GM19193 (cell line): ENCODE data around the gene DDX51.

Experiments
- POLR2A ChIP-seq: IDR thresholded peaks from 4 replicates; pipeline ENCODE4 v1.6.1; 2011; ENCODE audit not compliant: insufficient read depth, insufficient read length; ENCODE audit errors: extremely low read depth

Gene DDX51

DNA sequence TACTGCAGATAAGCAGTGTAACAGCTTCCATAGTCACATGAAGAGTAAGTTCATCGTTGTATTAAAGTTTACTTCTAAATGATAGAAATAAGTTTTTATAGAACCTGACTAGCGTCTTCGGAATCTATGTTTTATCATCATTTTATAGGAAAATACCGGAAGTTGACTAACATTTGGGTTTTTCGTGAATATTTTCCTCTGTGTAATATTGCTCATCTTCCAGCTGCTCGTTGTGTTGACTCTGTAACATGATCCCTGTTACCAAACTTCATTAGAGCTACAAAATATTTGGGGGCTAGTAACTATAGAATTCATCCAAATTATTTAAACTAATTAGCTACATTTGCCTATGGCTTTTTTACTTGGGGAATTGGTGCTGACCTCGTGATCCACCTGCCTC, 37.2 kb downstream of the DDX51 start:
- no peak for TF ChIP-seq POLR2A

DNA sequence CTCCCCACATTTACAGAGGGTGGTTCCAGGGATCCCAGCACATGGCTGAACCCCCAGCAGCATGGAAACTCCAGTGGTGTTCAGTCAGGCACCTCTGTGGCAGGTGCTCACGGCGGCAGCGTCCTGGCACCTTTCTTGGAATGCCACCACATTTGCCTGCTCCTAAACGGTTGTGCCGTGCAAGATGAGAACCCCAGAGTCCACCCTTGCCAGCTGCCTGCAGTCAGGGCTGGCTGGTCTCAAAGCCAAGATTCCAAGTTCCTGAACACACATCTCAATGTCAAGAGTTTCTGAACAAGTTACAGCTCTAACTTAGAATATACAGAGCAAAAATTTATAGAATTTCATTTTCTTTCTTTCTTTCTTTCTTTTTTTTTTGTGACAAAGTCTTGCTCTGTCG, 38.7 kb downstream of the DDX51 start:
- TF ChIP-seq POLR2A, result no peak

GRCh38 chr12:132103542-132104308, 40.4 kb downstream of the DDX51 start:
- TF ChIP-seq POLR2A, result no peak

- TF ChIP-seq POLR2A, result no peak
Observed at GRCh38 chr12:132102297-132102696, 41.8 kb downstream of the DDX51 start.

DNA sequence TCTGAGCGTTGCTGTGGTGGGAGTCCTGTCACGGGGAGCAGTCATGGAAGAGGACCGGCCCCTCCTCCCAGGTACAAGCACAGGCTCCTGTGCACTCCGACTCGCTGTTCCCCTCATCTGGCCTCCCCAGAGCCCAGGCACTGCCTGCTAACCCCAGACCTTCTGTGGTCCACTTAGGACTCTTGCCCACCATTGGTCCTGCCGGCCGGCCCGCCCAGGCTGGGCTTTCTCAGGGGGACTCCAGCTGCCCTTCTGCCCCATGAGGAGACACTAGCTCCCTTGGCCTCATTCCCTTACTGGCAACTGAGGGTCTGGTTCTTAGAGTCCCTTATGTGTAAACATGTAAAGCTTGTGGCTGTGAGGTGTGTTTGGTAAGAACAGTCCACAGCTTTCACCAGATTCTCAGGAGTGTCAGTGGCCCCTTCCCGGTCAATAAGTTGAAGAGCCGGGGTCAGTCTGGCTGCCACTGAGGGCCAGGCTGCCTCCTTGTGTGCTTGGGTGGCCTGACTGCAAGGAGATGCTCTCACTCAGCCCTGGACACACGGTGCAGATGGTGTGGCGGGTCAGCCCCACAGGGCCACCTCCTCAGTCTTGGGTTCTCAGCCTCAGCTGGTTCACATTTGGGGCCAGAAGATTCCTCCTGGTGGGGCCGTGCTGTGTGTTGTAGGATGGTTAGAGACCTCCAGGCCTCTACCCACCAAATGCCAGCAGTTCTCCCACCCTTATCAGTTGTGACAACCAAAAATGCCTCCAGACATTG, 43.6 kb downstream of the DDX51 start:
- no peak for TF ChIP-seq POLR2A

DNA sequence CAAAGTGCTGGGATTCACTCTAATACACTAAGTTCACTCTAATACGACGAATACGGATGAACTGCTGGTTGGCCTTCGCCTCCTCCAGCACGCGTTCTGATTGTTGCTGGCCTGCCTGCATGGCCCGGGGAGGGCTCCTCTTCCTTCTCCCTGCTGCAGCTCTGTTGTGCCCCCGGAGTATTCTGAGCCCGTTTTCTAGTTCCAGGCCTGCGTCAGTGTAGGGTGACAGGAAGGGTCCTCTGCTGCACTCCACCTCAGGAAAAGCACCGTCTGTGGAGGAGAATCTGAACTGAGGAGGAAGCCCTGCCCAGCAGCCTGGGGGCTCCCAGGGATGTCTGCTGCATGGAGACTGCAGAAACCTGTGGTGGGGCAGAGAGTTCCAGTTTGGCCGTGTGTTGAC, 44.4 kb downstream of the DDX51 start:
- TF ChIP-seq POLR2A, result no peak

DNA sequence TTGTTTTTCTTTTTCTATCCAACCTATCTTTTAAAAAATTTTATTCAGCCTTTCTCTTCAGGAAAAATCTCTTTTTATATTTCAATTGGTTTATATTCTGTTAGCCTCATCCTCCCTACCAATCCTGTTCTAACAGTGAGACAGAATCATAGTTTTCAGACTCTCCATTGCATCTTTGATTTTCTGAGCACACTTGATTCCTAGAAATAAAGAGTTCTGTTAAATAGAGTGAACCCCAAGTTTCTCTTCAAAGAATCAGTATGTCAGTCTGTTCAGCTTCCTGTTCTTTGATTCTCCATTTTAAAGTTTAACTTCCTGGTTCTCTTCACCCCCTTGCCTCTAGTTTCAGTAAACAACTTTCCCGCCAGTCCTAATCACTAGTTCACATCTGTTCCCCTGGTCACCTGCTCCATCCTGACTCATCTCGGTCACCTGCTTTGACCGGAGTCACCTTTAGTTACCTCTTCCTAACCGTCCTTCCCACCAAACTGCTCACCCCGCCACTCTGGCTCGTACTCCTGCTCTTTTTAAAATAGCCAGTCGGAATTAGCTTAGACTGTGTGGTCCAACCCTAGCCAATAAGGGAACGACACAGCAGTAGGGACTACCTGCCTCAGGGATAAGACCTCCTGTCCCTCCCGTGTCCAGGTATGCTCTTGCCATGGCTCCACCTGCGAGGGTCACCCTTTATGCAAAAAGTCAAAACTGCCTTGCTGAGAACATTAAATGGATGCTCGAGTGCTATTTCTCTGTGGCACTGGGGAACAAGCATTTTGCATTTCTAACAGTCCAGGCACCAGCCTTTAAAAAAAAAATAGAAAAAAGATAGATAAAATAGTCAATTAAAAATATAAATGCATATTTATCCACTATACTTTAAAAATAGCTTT, 48.4 kb downstream of the DDX51 start:
- TF ChIP-seq POLR2A, result no peak

DNA sequence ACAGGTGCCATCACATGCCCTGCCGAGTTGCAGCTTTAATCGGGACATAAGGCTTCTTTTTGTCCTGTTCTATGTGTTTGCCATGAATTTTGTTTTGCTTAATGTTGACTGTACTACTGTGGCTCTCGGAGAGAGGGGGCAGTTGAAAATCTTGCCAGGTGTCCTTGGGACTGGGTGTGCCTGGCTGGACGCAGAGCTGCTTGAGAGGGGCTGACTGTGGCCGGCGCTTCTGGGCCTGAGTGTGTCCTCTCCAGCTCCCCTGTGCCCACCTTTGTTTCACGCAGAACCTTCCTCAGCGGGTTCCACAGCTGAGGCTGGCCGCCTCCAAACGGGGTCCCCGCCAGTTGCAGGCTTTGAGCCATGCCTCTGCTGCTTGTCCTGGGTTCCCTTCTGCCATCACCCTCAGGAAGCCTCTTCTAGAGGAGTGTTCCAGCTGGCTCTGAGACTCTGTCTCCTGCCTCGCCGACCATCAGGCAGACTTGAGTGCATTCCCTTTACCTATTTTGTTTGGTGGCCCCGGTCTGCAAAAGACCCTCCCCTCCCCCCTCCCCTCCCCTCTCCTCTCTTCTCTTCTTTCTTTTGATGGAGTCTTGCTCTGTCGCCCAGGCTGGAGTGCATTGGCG, 49.7 kb downstream of the DDX51 start:
- TF ChIP-seq POLR2A, result no peak

GRCh38 chr12:132089407-132089910, 54.7 kb downstream of the DDX51 start:
- TF ChIP-seq POLR2A, result no peak
